Sigmoid colon (tissue), 4 donors: ENCODE results near the gene EFNB1.

Experiments used
- CTCF ChIP-seq, 4 experiments: fragments of 450-650 bp in 3 of 4; fragments of 200-600 bp in 1 of 4; IDR thresholded peaks; one replicate each; pipeline ENCODE4 v1.5.1; 2016 to 2019; ENCODE audit warnings: antibody characterized with exemption in 4 of 4, mild to moderate bottlenecking in 3 of 4, moderate library complexity in 2 of 4
- EP300 ChIP-seq, 4 donors: sonication (generic); formaldehyde crosslinking; IDR thresholded peaks; one replicate each; pipeline ENCODE4 v1.6.1; 2017; ENCODE audit warnings: antibody characterized with exemption in 4 of 4
- POLR2A ChIP-seq, 2 donors: fragments of 450-650 bp; IDR thresholded peaks; one replicate each; pipeline ENCODE4 v1.6.1; 2016; ENCODE audit warnings: antibody characterized with exemption in 2 of 2, mild to moderate bottlenecking in 2 of 2, moderate library complexity in 2 of 2
- POLR2AphosphoS5 ChIP-seq, 4 donors: sonication (generic); formaldehyde crosslinking; IDR thresholded peaks; one replicate each; pipeline ENCODE4 v1.6.1; 2017; ENCODE audit warnings: antibody characterized with exemption in 4 of 4

- TF ChIP-seq POLR2A (IDR thresholded peaks at IDR 0.05): no peak
- no peak for TF ChIP-seq CTCF (IDR thresholded peaks at IDR 0.05)
- TF ChIP-seq POLR2AphosphoS5 (IDR thresholded peaks at IDR 0.05): no peak
- TF ChIP-seq EP300 (IDR thresholded peaks at IDR 0.05): no peak
Measured at GRCh38 chrX:68853665-68854251, 24.9 kb downstream of the EFNB1 start.
